SK-N-SH treated with all-trans-retinoic acid at 6 μM for 48 hours (cell line): Measurements from ENCODE around the gene LGI1.

Experiments
- ATAC-seq: fragments of 200-7000 bp; cut with Tn5 transposase; 3 replicates; pipeline ENCODE4 v1.9.1; 2020; ENCODE audit warnings: mild to moderate bottlenecking, moderate library complexity
- BACH2 ChIP-seq: fragments of 250-450 bp; sonication (Bioruptor Pico); IDR thresholded peaks from 2 replicates; pipeline ENCODE4 v1.9.0; 2021; ENCODE audit warnings: mild to moderate bottlenecking, borderline replicate concordance
- CSDC2 ChIP-seq: fragments of 250-450 bp; sonication (Bioruptor Pico); IDR thresholded peaks from 2 replicates; pipeline ENCODE4 v1.5.0; 2020; ENCODE audit warnings: mild to moderate bottlenecking, moderate library complexity
- ESRRG ChIP-seq: fragments of 250-450 bp; sonication (Bioruptor Pico); IDR thresholded peaks from 2 replicates; pipeline ENCODE4 v1.6.1; 2021; ENCODE audit warnings: mild to moderate bottlenecking
- GLIS3 ChIP-seq: fragments of 250-450 bp; sonication (Bioruptor Pico); IDR thresholded peaks from 2 replicates; pipeline ENCODE4 v1.5.0; 2020; ENCODE audit warnings: mild to moderate bottlenecking, moderate library complexity
- RARB ChIP-seq: fragments of 250-450 bp; sonication (Bioruptor Pico); IDR thresholded peaks from 2 replicates; pipeline ENCODE4 v1.8.0; 2021; ENCODE audit warnings: mild to moderate bottlenecking, moderate library complexity
- SNAI2 ChIP-seq: fragments of 250-450 bp; sonication (Bioruptor Pico); IDR thresholded peaks from 2 replicates; pipeline ENCODE4 v1.5.0; 2020; ENCODE audit warnings: mild to moderate bottlenecking, moderate library complexity
- ZFP3 ChIP-seq: fragments of 250-450 bp; sonication (Bioruptor Pico); IDR thresholded peaks from 2 replicates; pipeline ENCODE4 v1.5.0; 2020; ENCODE audit warnings: mild to moderate bottlenecking, moderate library complexity
- ZNF565 ChIP-seq: fragments of 450-650 bp; formaldehyde crosslinking; conservative IDR thresholded peaks from 2 replicates; pipeline ENCODE4 v1.5.0; 2020; ENCODE audit warnings: low read depth, mild to moderate bottlenecking, moderate library complexity
- ZNF8 ChIP-seq: fragments of 450-650 bp; formaldehyde crosslinking; IDR thresholded peaks from 2 replicates; pipeline ENCODE4 v1.5.0; 2020; ENCODE audit warnings: mild to moderate bottlenecking, moderate library complexity
- TF ChIP-seq, protein P1 (sequence below): fragments of 250-450 bp; sonication (Bioruptor Pico); IDR thresholded peaks from 2 replicates; pipeline ENCODE4 v1.5.0; 2020; ENCODE audit warnings: mild to moderate bottlenecking, moderate library complexity
- TF ChIP-seq, protein P2 (sequence below): fragments of 250-450 bp; sonication (Bioruptor Pico); IDR thresholded peaks from 2 replicates; pipeline ENCODE4 v1.8.0; 2021; ENCODE audit warnings: low read depth, mild to moderate bottlenecking, moderate library complexity, borderline replicate concordance
- TF ChIP-seq, protein P3 (sequence below): fragments of 250-450 bp; sonication (Bioruptor Pico); IDR thresholded peaks from 2 replicates; pipeline ENCODE4 v1.8.0; 2020; ENCODE audit warnings: mild to moderate bottlenecking, moderate library complexity, borderline replicate concordance

The LGI1 gene

DNA sequence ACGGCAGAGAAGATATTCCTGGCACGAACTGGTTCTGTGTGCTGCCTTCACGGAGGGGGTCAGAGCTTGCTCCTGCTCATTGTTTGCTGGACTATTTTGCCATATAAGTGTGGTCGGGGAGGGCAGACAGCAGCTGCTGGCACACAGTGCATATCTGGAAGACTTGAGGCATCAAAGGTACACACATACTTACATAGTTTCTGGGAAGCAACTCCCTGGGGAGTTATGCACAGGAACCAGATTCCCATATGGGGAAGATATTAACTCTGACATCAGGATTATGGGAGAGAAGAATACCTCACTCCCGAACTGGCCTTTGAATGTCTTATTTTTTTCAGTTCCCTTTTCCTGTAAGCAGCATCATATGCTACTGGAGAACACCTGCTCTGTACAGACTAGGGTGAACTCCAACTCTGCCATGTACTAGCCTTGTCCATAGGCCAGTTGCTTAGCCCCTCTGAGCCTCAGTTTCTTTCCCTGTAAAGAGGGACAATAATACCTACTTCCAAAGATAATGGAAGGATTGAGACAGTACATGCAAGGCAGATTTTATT is 41.5 kb downstream of the LGI1 start (continued):
- TF ChIP-seq, protein P1, sequence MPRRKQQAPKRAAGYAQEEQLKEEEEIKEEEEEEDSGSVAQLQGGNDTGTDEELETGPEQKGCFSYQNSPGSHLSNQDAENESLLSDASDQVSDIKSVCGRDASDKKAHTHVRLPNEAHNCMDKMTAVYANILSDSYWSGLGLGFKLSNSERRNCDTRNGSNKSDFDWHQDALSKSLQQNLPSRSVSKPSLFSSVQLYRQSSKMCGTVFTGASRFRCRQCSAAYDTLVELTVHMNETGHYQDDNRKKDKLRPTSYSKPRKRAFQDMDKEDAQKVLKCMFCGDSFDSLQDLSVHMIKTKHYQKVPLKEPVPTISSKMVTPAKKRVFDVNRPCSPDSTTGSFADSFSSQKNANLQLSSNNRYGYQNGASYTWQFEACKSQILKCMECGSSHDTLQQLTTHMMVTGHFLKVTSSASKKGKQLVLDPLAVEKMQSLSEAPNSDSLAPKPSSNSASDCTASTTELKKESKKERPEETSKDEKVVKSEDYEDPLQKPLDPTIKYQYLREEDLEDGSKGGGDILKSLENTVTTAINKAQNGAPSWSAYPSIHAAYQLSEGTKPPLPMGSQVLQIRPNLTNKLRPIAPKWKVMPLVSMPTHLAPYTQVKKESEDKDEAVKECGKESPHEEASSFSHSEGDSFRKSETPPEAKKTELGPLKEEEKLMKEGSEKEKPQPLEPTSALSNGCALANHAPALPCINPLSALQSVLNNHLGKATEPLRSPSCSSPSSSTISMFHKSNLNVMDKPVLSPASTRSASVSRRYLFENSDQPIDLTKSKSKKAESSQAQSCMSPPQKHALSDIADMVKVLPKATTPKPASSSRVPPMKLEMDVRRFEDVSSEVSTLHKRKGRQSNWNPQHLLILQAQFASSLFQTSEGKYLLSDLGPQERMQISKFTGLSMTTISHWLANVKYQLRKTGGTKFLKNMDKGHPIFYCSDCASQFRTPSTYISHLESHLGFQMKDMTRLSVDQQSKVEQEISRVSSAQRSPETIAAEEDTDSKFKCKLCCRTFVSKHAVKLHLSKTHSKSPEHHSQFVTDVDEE (CRISPR knock-in tag): no peak
- TF ChIP-seq, protein P2, sequence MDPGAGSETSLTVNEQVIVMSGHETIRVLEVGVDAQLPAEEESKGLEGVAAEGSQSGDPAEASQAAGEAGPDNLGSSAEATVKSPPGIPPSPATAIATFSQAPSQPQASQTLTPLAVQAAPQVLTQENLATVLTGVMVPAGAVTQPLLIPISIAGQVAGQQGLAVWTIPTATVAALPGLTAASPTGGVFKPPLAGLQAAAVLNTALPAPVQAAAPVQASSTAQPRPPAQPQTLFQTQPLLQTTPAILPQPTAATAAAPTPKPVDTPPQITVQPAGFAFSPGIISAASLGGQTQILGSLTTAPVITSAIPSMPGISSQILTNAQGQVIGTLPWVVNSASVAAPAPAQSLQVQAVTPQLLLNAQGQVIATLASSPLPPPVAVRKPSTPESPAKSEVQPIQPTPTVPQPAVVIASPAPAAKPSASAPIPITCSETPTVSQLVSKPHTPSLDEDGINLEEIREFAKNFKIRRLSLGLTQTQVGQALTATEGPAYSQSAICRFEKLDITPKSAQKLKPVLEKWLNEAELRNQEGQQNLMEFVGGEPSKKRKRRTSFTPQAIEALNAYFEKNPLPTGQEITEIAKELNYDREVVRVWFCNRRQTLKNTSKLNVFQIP (CRISPR knock-in tag): no peak

DNA sequence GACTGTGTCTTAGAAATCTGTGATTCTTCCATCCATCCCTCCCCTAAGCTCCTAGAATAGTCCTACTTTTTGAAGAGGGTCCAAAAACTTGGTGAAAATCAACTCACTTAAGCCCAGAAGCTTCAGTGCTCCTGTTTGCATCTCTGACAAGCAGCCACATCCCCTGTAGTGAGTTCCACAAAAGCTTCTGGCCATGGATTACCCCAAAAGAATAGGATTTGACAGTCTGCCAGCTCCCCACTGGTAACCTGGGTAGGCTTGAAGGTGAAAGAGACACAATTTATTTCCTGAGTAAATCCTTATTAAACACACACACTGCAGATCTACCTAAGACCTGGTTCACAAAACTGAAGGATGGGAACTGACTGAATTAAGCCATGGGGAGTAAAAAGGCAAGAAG is 46.5 kb downstream of the LGI1 start:
- TF ChIP-seq ZFP3 (CRISPR knock-in tag): no peak
- TF ChIP-seq GLIS3 (CRISPR knock-in tag): no peak
- TF ChIP-seq ESRRG (CRISPR knock-in tag): no peak
- TF ChIP-seq, protein P3, sequence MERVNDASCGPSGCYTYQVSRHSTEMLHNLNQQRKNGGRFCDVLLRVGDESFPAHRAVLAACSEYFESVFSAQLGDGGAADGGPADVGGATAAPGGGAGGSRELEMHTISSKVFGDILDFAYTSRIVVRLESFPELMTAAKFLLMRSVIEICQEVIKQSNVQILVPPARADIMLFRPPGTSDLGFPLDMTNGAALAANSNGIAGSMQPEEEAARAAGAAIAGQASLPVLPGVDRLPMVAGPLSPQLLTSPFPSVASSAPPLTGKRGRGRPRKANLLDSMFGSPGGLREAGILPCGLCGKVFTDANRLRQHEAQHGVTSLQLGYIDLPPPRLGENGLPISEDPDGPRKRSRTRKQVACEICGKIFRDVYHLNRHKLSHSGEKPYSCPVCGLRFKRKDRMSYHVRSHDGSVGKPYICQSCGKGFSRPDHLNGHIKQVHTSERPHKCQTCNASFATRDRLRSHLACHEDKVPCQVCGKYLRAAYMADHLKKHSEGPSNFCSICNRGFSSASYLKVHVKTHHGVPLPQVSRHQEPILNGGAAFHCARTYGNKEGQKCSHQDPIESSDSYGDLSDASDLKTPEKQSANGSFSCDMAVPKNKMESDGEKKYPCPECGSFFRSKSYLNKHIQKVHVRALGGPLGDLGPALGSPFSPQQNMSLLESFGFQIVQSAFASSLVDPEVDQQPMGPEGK (CRISPR knock-in tag): no peak
- TF ChIP-seq, protein P1 (CRISPR knock-in tag): no peak
- TF ChIP-seq ZNF565 (CRISPR knock-in tag): no peak
- TF ChIP-seq CSDC2 (CRISPR knock-in tag): no peak
- TF ChIP-seq BACH2 (CRISPR knock-in tag): no peak
- no peak for ATAC-seq

DNA sequence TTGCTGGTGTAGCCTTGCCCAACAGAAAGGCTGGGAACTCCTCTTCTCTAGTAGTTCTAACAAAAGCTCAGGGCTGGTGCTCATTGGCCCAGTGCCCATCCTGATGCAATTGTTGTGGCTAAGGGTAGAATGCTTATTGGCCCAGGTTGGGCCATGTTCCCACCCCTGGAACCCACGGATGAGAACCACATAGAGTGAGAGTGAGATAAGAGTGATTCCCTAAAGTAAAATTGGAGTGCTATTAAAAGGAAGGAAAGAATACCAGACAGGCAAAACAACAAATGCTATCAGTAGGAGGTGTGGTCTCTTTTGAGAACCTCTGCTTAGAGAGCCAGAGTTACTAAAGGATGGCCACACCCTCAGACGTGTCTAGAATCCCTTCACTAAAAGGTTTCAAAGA is 49.2 kb downstream of the LGI1 start:
- ATAC-seq: no peak
- TF ChIP-seq RARB (CRISPR knock-in tag): no peak

DNA sequence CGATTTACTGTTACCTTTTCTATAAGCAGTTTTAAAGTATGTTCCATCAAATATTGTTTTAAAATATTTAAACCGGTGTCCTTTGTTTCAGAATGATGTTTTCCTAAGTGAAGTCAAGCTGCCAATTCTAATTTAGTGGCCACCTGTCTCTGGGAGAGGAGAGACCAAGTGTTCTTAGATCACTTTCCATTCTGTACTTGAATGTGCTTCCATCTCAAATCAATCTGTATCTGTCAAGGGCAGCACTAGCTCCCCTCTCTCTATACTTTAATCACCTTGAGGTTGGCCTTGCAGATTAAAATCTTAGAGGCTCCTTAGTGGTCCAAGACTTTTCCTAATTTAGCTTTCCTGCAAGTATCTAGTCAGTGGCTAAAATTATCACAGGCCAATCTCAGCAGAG is 49.6 kb downstream of the LGI1 start:
- ATAC-seq: no peak
- no peak for TF ChIP-seq ESRRG (CRISPR knock-in tag)

DNA sequence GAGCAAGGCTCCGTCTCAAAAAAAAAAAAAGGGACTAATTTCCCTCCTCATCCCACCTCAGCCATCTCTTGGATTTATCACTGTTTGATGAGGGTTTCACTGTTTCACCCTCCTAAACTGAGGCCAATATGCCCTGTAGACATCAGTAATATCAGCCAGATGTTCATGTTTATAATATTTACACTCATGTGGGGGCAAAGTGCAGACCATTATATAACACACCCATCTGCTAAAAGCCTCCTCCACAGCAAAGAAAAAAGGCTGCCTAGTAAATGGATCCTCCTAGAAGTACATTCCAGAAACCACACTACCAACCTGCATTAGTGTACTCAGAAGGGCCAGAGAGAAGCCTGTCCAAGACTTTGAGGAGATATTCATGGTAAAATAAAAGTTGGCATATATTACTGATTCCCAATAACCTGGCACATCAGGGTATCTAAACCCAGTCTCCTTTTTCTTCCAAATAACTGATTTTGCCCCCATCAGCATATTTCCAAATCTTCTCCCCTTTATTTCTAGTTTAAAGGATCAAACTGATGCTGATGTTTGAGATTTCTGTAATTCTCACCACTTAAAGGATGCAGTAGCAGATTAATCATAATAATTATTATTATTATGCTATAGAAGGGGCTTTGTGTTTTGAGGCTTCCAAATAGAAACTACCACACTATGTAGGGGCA is 55.1 kb downstream of the LGI1 start:
- ATAC-seq: no peak

More for the DNA sequence above, 55.1 kb downstream of the LGI1 start:
- TF ChIP-seq, protein P1 (CRISPR knock-in tag): no peak
- TF ChIP-seq ZNF8 (no peak), ZNF565 (CRISPR knock-in tag) (no peak), CSDC2 (CRISPR knock-in tag) (no peak), ESRRG (CRISPR knock-in tag) (no peak), SNAI2 (CRISPR knock-in tag) (no peak)
- TF ChIP-seq, all 23 proteins: peak for 0
